KBM-7 (cell line): ENCODE measurements around the gene ZNF487.
"Not testable (repeated sequence)": the region's sequence is repeated elsewhere in the genome, so short reads cannot be mapped to it uniquely, and the experiment has no call there.

Experiments used
- DNase-seq: peaks from one replicate; pipeline ENCODE4 v3.0.0-alpha.2; 2015
- in situ Hi-C: fragments of 300-500 bp; cut with MboI; formaldehyde crosslinking; loops from 2 replicates; pipeline ENCODE4 v1.14.3; 2020; ENCODE audit warnings: low sequenced_read_pairs, low pct_unique_long_range_greater_than_20kb, mixed read lengths

The ZNF487 gene

GRCh38 chr10:43436291-43437140 is at the start of gene ZNF487:
ZNF487 (plus strand) TSS chr10:43437111; CDS start chr10:43475814, 38,703 bp downstream.
- peak; percentile 94 for DNase-seq
- in situ Hi-C loops, result no loop called here

GRCh38 chr10:43387678-43388032 is 49.3 kb upstream of the ZNF487 start:
- in situ Hi-C loops, result no loop called here
- DNase-seq, result no peak

GRCh38 chr10:43389867-43390266 is 47.0 kb upstream of the ZNF487 start:
- in situ Hi-C loops, result no loop called here
- DNase-seq, result no peak

GRCh38 chr10:43390333-43390732 is 46.6 kb upstream of the ZNF487 start:
- in situ Hi-C loops, result no loop called here
- no peak for DNase-seq

- in situ Hi-C loops, result no loop called here
Measured at GRCh38 chr10:43390759-43391158, 46.2 kb upstream of the ZNF487 start.

GRCh38 chr10:43391496-43391895 is 45.4 kb upstream of the ZNF487 start:
- in situ Hi-C loops, result no loop called here
- DNase-seq, result no peak

More at GRCh38 chr10:43390759-43391158, 46.2 kb upstream of the ZNF487 start:
- DNase-seq, result peak; percentile 51

GRCh38 chr10:43392748-43393147 is 44.2 kb upstream of the ZNF487 start:
- in situ Hi-C loops, result no loop called here
- no peak for DNase-seq

GRCh38 chr10:43393186-43393585 is 43.7 kb upstream of the ZNF487 start:
- DNase-seq, in situ Hi-C loops: not testable (repeated sequence)

- peak; percentile 49 for DNase-seq
- in situ Hi-C loops, result no loop called here
Measured at GRCh38 chr10:43393606-43394360, 43.1 kb upstream of the ZNF487 start.

- no peak for DNase-seq
- in situ Hi-C loops, result no loop called here
Measured at GRCh38 chr10:43394868-43395267, 42.0 kb upstream of the ZNF487 start.

- in situ Hi-C loops, result no loop called here
- DNase-seq, result peak; percentile 58
Measured at GRCh38 chr10:43395571-43396060, 41.3 kb upstream of the ZNF487 start.

GRCh38 chr10:43396061-43396927 is 40.6 kb upstream of the ZNF487 start:
- in situ Hi-C loops, result no loop called here
- peak; percentile 62 for DNase-seq

- DNase-seq, result peak; percentile 93
- in situ Hi-C loops, result no loop called here
Measured at GRCh38 chr10:43396928-43397624, 39.8 kb upstream of the ZNF487 start.

- no peak for DNase-seq
- in situ Hi-C loops, result no loop called here
Measured at GRCh38 chr10:43398939-43399319, 38.0 kb upstream of the ZNF487 start.

- DNase-seq, result no peak
- in situ Hi-C loops, result no loop called here
Measured at GRCh38 chr10:43399320-43400310, 37.3 kb upstream of the ZNF487 start.

- in situ Hi-C loops, result no loop called here
Measured at GRCh38 chr10:43401627-43402026, 35.3 kb upstream of the ZNF487 start.

GRCh38 chr10:43402176-43402575 is 34.7 kb upstream of the ZNF487 start:
- DNase-seq, result no peak
- in situ Hi-C loops, result no loop called here

More at GRCh38 chr10:43401627-43402026, 35.3 kb upstream of the ZNF487 start:
- no peak for DNase-seq
